KBM-7 (cell line): ENCODE data around the gene C12orf76.

Experiments used
- DNase-seq: peaks from one replicate; pipeline ENCODE4 v3.0.0-alpha.2; 2015
- in situ Hi-C: fragments of 300-500 bp; cut with MboI; formaldehyde crosslinking; loops from 2 replicates; pipeline ENCODE4 v1.14.3; 2020; ENCODE audit warnings: low sequenced_read_pairs, low pct_unique_long_range_greater_than_20kb, mixed read lengths

Gene C12orf76

GRCh38 chr12:109999649-109999971 is 48.7 kb downstream of the C12orf76 start:
- DNase-seq, result no peak
- in situ Hi-C loops, result no loop called here

GRCh38 chr12:109998904-109999648 is 49.2 kb downstream of the C12orf76 start, which contains the start of gene ANKRD13A:
TSS of gene ANKRD13A (plus strand) at chr12:109999430. CDS start at chr12:109999689, 259 bp downstream.
- in situ Hi-C loops, result no loop called here
- DNase-seq, result peak; percentile 97

GRCh38 chr12:109998241-109998903 is 50.0 kb downstream of the C12orf76 start:
- no peak for DNase-seq
- in situ Hi-C loops, result no loop called here

- DNase-seq, result no peak
- in situ Hi-C loops, result no loop called here
These were observed 50.9 kb downstream of the C12orf76 start for GRCh38 chr12:109997393-109997792.

GRCh38 chr12:109996483-109996853 is 51.9 kb downstream of the C12orf76 start:
- no peak for DNase-seq
- in situ Hi-C loops, result no loop called here

- in situ Hi-C loops, result no loop called here
- DNase-seq, result peak; percentile 95
These were observed 52.4 kb downstream of the C12orf76 start, which contains the start of gene GIT2 for GRCh38 chr12:109995686-109996482. TSS of gene GIT2 (minus strand) at chr12:109996368. CDS start at chr12:109996224, 144 bp downstream.

GRCh38 chr12:109995361-109995685 is 53.0 kb downstream of the C12orf76 start:
- no peak for DNase-seq
- in situ Hi-C loops, result no loop called here

- in situ Hi-C loops, result no loop called here
- DNase-seq, result peak; percentile 69
These were observed 53.7 kb downstream of the C12orf76 start for GRCh38 chr12:109994401-109995175.

GRCh38 chr12:109993091-109993490 is 55.2 kb downstream of the C12orf76 start:
- DNase-seq, result no peak
- in situ Hi-C loops, result no loop called here

- DNase-seq, result no peak
- in situ Hi-C loops, result no loop called here
These were observed 56.7 kb downstream of the C12orf76 start for GRCh38 chr12:109991586-109991985.
